Naive thymus-derived CD4-positive, alpha-beta T cell (primary cell): ENCODE data around the gene LENG1. TPM values are rescaled to one million over a fixed set of nuclear protein-coding genes. Genes with fewer than 3 reads are reported as not detected.

Experiments used
- ATAC-seq: fragments of 150-1000 bp; cut with Tn5 transposase; 2 replicates; pipeline ENCODE4 v1.10.0; 2021; ENCODE audit warnings: mild to moderate bottlenecking, moderate library complexity
- CTCF ChIA-PET: fragments of 350-600 bp; sonication (Branson Sonifier 250); formaldehyde crosslinking; loops from one replicate; lab custom pipeline; 2021; ENCODE audit warnings: antibody characterized with exemption; lab: Charles Lee
- POLR2A ChIA-PET: fragments of 350-600 bp; sonication (Branson Sonifier 250); formaldehyde crosslinking; loops from one replicate; lab custom pipeline; 2021; ENCODE audit warnings: antibody characterized with exemption, inconsistent platforms; lab: Charles Lee
- DNase-seq, 9 donors: peaks; one replicate each; pipeline versions ENCODE4 v3.0.0 to v3.0.0-alpha.2; 2020 to 2022; ENCODE audit warnings: mixed read lengths in 1 of 9
- H3K27ac ChIP-seq: one replicate; pipeline ENCODE4 v1.7.0; 2013; ENCODE audit warnings: mild to moderate bottlenecking, low read depth, low read length, moderate library complexity
- H3K27me3 ChIP-seq, 2 donors: one replicate each; pipeline ENCODE4 v1.7.0; 2013; ENCODE audit warnings: low read length in 2 of 2, mild to moderate bottlenecking in 2 of 2, moderate library complexity in 2 of 2; ENCODE audit not compliant: control insufficient read depth in 2 of 2, insufficient read depth in 2 of 2
- H3K36me3 ChIP-seq, 3 experiments: 1 replicate in 2 of 3; 2 replicates in 1 of 3; pipeline ENCODE4 v1.7.0; 2013; ENCODE audit warnings: low read length in 3 of 3, mild to moderate bottlenecking in 3 of 3, moderate library complexity in 1 of 3; ENCODE audit not compliant: insufficient read depth in 3 of 3, control insufficient read depth in 2 of 3
- H3K4me1 ChIP-seq, 2 donors: one replicate each; pipeline ENCODE4 v1.7.0; 2013; ENCODE audit warnings: low read length in 2 of 2, mild to moderate bottlenecking in 2 of 2, moderate library complexity in 1 of 2; ENCODE audit not compliant: control insufficient read depth in 2 of 2, insufficient read depth in 2 of 2
- H3K4me3 ChIP-seq: 2 replicates; pipeline ENCODE4 v1.7.0; 2013; ENCODE audit warnings: mild to moderate bottlenecking, low read length
- H3K9me3 ChIP-seq, 3 experiments: 1 replicate in 2 of 3; 2 replicates in 1 of 3; pipeline ENCODE4 v1.7.0; 2013; ENCODE audit warnings: low read length in 3 of 3; ENCODE audit not compliant: control insufficient read depth in 2 of 3
- H3K27ac Mint-ChIP-seq, 9 donors: one replicate each; pipeline ENCODE4 v1.8.0; 2020 to 2022; ENCODE audit warnings: mixed read lengths in 9 of 9, mild to moderate bottlenecking in 8 of 9, moderate library complexity in 5 of 9, inconsistent platforms in 2 of 9
- H3K27me3 Mint-ChIP-seq, 5 donors: one replicate each; pipeline ENCODE4 v1.8.0; 2021 to 2022; ENCODE audit warnings: mixed read lengths in 5 of 5, mild to moderate bottlenecking in 1 of 5
- H3K36me3 Mint-ChIP-seq, 5 donors: one replicate each; pipeline ENCODE4 v1.8.0; 2020 to 2022; ENCODE audit warnings: mixed read lengths in 5 of 5, mild to moderate bottlenecking in 3 of 5, inconsistent platforms in 1 of 5
- H3K4me1 Mint-ChIP-seq, 7 donors: one replicate each; pipeline ENCODE4 v1.8.0; 2020 to 2022; ENCODE audit warnings: mixed read lengths in 7 of 7, mild to moderate bottlenecking in 3 of 7, inconsistent platforms in 1 of 7
- H3K4me3 Mint-ChIP-seq, 10 donors: one replicate each; pipeline ENCODE4 v1.8.0; 2020 to 2022; ENCODE audit warnings: mild to moderate bottlenecking in 10 of 10, mixed read lengths in 10 of 10, moderate library complexity in 6 of 10, inconsistent platforms in 2 of 10
- H3K9me3 Mint-ChIP-seq, 11 donors: one replicate each; pipeline ENCODE4 v1.8.0; 2020 to 2022; ENCODE audit warnings: mixed read lengths in 11 of 11, mild to moderate bottlenecking in 4 of 11, inconsistent platforms in 1 of 11, moderate library complexity in 1 of 11
- intact Hi-C, 2 donors: fragments of 100-400 bp; cut with micrococcal nuclease; formaldehyde crosslinking; loops; one replicate each; pipeline ENCODE4 v1.15.1; 2023
- polyA plus RNA-seq, 2 donors: library from polyadenylated mRNA; unstranded; fragments of 300-500 nt; fragmentation: Illumina TruSeq; gene quantifications; one replicate each; pipeline ENCODE4 v1.2.3, GENCODE V29; 2021
- total RNA-seq, 6 experiments: library from RNA in 5 of 6; stranded (reverse) in 5 of 6; gene quantifications; 1 replicate in 5 of 6; 2 replicates in 1 of 6; pipeline ENCODE4 v1.2.3 and lab custom pipeline; 2021 to 2026

The LENG1 gene
- total and polyA plus RNA-seq, 7 experiments from 2014 or later, result 7.1 to 20.4 (median 11.9) TPM

GRCh38 chr19:54109651-54110050 is 49.9 kb downstream of the LENG1 start:
- H3K9me3 Mint-ChIP-seq, result no peaks in the 10 kb centered on the region
- Histone ChIP-seq H3K27me3 (no peaks in the 10 kb centered on the region), H3K27ac (no peak overlapping the region), H3K9me3 (no peaks in the 10 kb centered on the region), H3K4me3 (no peak overlapping the region), H3K4me1 (peaks cover 8 to 9% of the 10 kb centered on the region in 2 donors), H3K36me3 (peaks cover 4 to 58% (median 14%) of the 10 kb centered on the region in 3 experiments)
- POLR2A ChIA-PET, result no interaction called here
- H3K36me3 Mint-ChIP-seq, result peaks cover 3 to 27% (median 4%) of the 10 kb centered on the region in 5 donors
- no peak overlapping the region for H3K4me3 Mint-ChIP-seq
- peaks cover 12 to 35% (median 29%) of the 10 kb centered on the region in 7 donors for H3K4me1 Mint-ChIP-seq
- no peak overlapping the region for H3K27ac Mint-ChIP-seq
- ATAC-seq (no peak), DNase-seq (peak in 1 of 9 donors; percentile 2)
- intact Hi-C loops, result loop anchor here in 1 of 2 donors (10.0 kb wide), 1 partner anchor 1005 kb away; the partner anchor contains the start of gene PPP1R12C
- H3K27me3 Mint-ChIP-seq, result no peaks in the 10 kb centered on the region
- CTCF ChIA-PET, result interaction anchor here (0.6 kb wide), 1 partner anchor 27 kb away, joined by 4 read pairs; no protein-coding TSS in a partner anchor

- ATAC-seq, result no peak
- H3K9me3 ChIP-seq, result no peaks in the 10 kb centered on the region
- H3K36me3 ChIP-seq, result peaks cover 4 to 58% (median 14%) of the 10 kb centered on the region in 3 experiments
- Mint-ChIP-seq H3K27me3 (no peaks in the 10 kb centered on the region), H3K36me3 (peaks cover 3 to 27% (median 4%) of the 10 kb centered on the region in 5 donors), H3K4me1 (peaks cover under 1 to 29% (median 23%) of the 10 kb centered on the region in 7 donors), H3K27ac (no peak overlapping the region), H3K9me3 (no peaks in the 10 kb centered on the region), H3K4me3 (no peak overlapping the region)
- H3K27ac ChIP-seq, result no peak overlapping the region
- H3K4me1 ChIP-seq, result peaks cover 0 to 1% of the 10 kb centered on the region in 2 donors
- H3K4me3 ChIP-seq, result no peak overlapping the region
- ChIA-PET POLR2A (no interaction called here), CTCF (no interaction called here)
- H3K27me3 ChIP-seq, result no peaks in the 10 kb centered on the region
- no peak for DNase-seq
- intact Hi-C loops, result no loop called here
Measured at GRCh38 chr19:54108496-54108895, 51.0 kb downstream of the LENG1 start.

GRCh38 chr19:54107876-54108490 is 51.5 kb downstream of the LENG1 start:
- peaks cover 4 to 59% (median 14%) of the 10 kb centered on the region in 3 experiments for H3K36me3 ChIP-seq
- peak overlapping the region in 1 of 9 donors; percentile 49 for H3K27ac Mint-ChIP-seq
- peaks cover 0 to 29% (median 25%) of the 10 kb centered on the region in 7 donors for H3K4me1 Mint-ChIP-seq
- no peak for ATAC-seq
- H3K4me1 ChIP-seq, result peaks cover 0 to 6% of the 10 kb centered on the region in 2 donors
- no peaks in the 10 kb centered on the region for H3K27me3 ChIP-seq
- H3K27ac ChIP-seq, result no peak overlapping the region
- POLR2A ChIA-PET, result no interaction called here
- no peak overlapping the region for H3K4me3 Mint-ChIP-seq
- CTCF ChIA-PET, result interaction anchor here (0.6 kb wide), 1 partner anchor 11 kb away, joined by 3 read pairs; no protein-coding TSS in a partner anchor
- no peak overlapping the region for H3K4me3 ChIP-seq
- intact Hi-C loops, result no loop called here
- no peaks in the 10 kb centered on the region for H3K9me3 ChIP-seq
- no peaks in the 10 kb centered on the region for H3K9me3 Mint-ChIP-seq
- H3K36me3 Mint-ChIP-seq, result peaks cover 3 to 27% (median 4%) of the 10 kb centered on the region in 5 donors
- H3K27me3 Mint-ChIP-seq, result no peaks in the 10 kb centered on the region
- peak in 1 of 9 donors; percentile 4 for DNase-seq

GRCh38 chr19:54106716-54107115 is 52.8 kb downstream of the LENG1 start:
- Histone ChIP-seq H3K9me3 (no peaks in the 10 kb centered on the region), H3K36me3 (peaks cover 4 to 63% (median 14%) of the 10 kb centered on the region in 3 experiments), H3K27me3 (no peaks in the 10 kb centered on the region), H3K4me3 (no peak overlapping the region), H3K4me1 (peaks cover 0 to 6% of the 10 kb centered on the region in 2 donors), H3K27ac (no peak overlapping the region)
- DNase-seq (peak in 1 of 9 donors; percentile 4), ATAC-seq (no peak)
- Mint-ChIP-seq H3K4me3 (peak overlapping the region in 1 of 10 donors; percentile 41), H3K36me3 (peaks cover 3 to 27% (median 4%) of the 10 kb centered on the region in 5 donors), H3K27ac (peak overlapping the region in 1 of 9 donors; percentile 20), H3K27me3 (peaks cover 0 to 2% (median 0%) of the 10 kb centered on the region in 5 donors), H3K4me1 (peaks cover 5 to 35% (median 28%) of the 10 kb centered on the region in 7 donors), H3K9me3 (peaks cover 0 to 2% (median 0%) of the 10 kb centered on the region in 11 donors)
- ChIA-PET CTCF (interaction anchor here (0.7 kb wide), 1 partner anchor 67 kb away, joined by 3 read pairs; no protein-coding TSS in a partner anchor), POLR2A (no interaction called here)
- intact Hi-C loops, result no loop called here

GRCh38 chr19:54105796-54106195 is 53.7 kb downstream of the LENG1 start:
- ChIA-PET POLR2A (interaction anchor here (0.6 to 1.5 kb wide), 2 partner anchors 10 to 233 kb away, joined by 3 to 6 read pairs; partner anchors contain the start of genes PRPF31 and TFPT), CTCF (no interaction called here)
- no peaks in the 10 kb centered on the region for H3K27me3 ChIP-seq
- H3K36me3 ChIP-seq, result peaks cover 4 to 59% (median 11%) of the 10 kb centered on the region in 3 experiments
- intact Hi-C loops, result no loop called here
- no peak overlapping the region for H3K27ac ChIP-seq
- H3K4me3 ChIP-seq, result no peak overlapping the region
- no peak for DNase-seq
- peaks cover 0 to 6% of the 10 kb centered on the region in 2 donors for H3K4me1 ChIP-seq
- peak overlapping the region in 3 of 10 donors; percentile 29 to 44 (median 41) for H3K4me3 Mint-ChIP-seq
- peak overlapping the region in 2 of 9 donors; percentile 56 to 74 for H3K27ac Mint-ChIP-seq
- ATAC-seq, result no peak
- H3K27me3 Mint-ChIP-seq, result peaks cover 0 to 2% (median 0%) of the 10 kb centered on the region in 5 donors
- H3K9me3 Mint-ChIP-seq, result peaks cover 0 to 2% (median 0%) of the 10 kb centered on the region in 11 donors
- peaks cover 5 to 40% (median 26%) of the 10 kb centered on the region in 7 donors for H3K4me1 Mint-ChIP-seq
- H3K9me3 ChIP-seq, result no peaks in the 10 kb centered on the region
- H3K36me3 Mint-ChIP-seq, result peaks cover 2 to 25% (median 2%) of the 10 kb centered on the region in 5 donors
